ENCODE measurements around the gene PDE4B.

GRCh38 chr1:66402194-66402593, 609.5 kb downstream of the PDE4B start:
- TF ChIP-seq, protein P1, sequence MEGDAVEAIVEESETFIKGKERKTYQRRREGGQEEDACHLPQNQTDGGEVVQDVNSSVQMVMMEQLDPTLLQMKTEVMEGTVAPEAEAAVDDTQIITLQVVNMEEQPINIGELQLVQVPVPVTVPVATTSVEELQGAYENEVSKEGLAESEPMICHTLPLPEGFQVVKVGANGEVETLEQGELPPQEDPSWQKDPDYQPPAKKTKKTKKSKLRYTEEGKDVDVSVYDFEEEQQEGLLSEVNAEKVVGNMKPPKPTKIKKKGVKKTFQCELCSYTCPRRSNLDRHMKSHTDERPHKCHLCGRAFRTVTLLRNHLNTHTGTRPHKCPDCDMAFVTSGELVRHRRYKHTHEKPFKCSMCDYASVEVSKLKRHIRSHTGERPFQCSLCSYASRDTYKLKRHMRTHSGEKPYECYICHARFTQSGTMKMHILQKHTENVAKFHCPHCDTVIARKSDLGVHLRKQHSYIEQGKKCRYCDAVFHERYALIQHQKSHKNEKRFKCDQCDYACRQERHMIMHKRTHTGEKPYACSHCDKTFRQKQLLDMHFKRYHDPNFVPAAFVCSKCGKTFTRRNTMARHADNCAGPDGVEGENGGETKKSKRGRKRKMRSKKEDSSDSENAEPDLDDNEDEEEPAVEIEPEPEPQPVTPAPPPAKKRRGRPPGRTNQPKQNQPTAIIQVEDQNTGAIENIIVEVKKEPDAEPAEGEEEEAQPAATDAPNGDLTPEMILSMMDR (IDR thresholded peaks at IDR 0.05), result no peak
- TF ChIP-seq POLR2A (IDR thresholded peaks at IDR 0.05), result no peak

Data from esophagus squamous epithelium (tissue), 4 donors.